Germinal center (tissue), 1 donor: Measurements from ENCODE around the gene FMO3.

Experiments
- DNase-seq: peaks from one replicate; pipeline ENCODE4 v3.0.0; 2012; ENCODE audit warnings: mixed read lengths, low spot score

FMO3 gene

DNA sequence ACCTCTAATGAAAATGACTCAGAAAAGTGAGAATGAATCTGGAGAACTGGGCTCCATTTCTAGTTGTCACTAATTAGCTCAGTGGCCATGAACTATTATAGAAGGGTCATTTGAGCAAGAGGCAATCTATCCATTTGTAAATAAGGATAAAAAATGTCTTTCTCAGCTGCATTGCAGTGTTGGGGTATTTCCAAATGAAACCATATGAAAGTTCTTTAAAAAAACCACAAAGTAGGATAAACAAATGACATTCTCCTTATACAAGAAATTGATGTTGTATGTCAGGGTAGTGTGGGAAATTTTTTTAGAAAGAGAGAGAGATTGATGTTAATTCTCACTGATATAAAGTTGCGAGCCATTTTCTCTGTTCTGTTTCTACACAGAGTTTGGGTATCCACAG is 26.0 kb downstream of the FMO3 start:
- DNase-seq, result no peak

DNA sequence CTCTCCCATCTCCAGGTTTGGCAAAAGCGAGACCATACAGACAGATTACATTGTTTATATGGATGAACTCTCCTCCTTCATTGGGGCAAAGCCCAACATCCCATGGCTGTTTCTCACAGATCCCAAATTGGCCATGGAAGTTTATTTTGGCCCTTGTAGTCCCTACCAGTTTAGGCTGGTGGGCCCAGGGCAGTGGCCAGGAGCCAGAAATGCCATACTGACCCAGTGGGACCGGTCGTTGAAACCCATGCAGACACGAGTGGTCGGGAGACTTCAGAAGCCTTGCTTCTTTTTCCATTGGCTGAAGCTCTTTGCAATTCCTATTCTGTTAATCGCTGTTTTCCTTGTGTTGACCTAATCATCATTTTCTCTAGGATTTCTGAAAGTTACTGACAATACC is 26.4 kb downstream of the FMO3 start:
- DNase-seq, result no peak

DNA sequence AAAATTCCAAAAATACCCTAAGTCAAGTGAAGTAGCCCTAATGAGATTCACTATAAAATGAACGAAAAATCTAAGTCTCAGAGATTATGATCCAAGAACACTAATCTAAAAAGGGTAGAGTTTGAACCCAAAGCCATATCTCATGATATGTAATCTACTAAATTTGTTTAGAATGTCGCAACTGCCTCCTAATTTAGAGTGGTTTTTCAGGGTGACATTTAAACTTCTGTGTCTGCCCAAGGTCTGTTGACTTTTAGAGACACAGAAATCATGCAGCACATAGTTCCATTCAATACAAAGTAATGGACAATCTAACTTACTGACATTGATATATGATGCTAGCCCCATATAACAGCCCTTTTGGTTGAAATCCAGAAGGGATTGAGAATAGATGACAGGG is 28.9 kb downstream of the FMO3 start:
- DNase-seq, result no peak

DNA sequence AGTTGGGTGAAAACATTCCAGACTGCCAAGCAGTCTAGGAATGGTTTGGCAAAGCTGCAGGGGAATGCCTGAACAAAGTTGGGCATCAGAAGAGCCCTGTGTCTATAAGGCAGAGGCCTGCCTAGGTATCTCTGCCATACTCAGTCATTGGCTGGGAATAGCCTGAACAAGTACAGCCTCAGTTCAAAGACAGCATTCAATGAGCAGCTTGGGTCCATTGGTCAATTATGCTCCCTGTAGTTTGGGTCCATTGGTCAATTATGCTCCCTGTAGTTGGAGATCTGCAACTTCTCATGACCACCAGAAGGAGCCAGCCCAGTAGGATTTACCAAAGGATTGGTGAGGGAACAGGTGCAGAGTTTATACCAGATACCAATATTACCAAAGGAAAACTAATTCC is 31.6 kb downstream of the FMO3 start:
- DNase-seq, result no peak

DNA sequence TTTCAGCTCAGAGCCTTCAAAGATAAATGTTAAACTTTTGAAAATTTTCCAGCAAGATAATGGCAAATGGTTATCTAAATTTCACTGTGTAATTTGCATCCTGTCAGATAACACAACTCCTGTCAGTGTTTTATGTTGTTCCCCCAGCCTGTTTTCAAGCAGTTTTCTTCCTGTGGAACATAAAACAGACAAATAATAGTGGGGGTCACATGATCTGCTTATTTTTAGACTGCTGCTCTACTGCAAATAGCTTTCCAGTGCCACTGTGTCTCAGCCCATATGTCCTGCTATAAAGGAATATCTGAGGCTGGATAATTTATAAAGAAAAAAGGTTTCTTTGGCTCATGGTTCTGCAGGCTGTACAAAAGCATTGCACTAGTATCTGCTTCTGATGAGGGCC is 32.2 kb downstream of the FMO3 start:
- no peak for DNase-seq

DNA sequence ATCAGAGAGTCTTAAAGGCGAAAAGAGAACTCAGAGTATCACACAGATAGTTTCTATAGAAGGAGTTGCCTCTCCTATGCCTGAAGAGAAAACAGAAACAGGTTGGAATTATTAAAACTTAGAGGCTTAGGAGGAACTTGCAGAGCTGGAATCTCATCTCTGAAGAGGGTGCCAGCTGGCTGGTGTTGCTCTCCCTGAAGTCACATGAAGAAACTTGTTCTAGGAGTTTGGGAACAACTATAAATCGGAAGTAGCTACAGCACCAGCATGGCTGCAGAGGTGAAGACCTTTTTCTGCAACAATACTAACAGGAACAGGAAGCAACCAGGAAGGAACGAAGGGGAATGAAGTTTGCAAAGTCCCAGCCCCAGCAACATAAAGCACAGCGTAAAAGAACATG is 35.8 kb downstream of the FMO3 start:
- no peak for DNase-seq

DNA sequence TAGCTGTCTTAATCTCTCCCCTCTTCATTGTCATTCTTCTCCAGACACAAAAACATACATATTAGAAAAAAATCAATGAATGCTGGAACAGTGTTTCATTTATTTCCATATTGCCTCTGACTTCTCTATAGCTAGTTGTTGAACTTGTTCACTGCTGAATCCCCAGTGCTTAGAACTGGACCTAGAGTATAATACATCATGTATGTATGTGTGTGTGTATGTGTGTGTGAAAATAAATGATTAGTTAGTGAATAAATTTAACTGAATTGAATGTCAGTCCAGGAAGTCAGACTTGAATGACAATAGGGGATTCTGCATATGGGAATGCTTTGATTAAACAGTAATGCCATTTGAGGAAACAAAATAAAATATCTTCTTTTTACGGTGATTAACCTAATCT is 36.4 kb downstream of the FMO3 start:
- DNase-seq, result no peak

DNA sequence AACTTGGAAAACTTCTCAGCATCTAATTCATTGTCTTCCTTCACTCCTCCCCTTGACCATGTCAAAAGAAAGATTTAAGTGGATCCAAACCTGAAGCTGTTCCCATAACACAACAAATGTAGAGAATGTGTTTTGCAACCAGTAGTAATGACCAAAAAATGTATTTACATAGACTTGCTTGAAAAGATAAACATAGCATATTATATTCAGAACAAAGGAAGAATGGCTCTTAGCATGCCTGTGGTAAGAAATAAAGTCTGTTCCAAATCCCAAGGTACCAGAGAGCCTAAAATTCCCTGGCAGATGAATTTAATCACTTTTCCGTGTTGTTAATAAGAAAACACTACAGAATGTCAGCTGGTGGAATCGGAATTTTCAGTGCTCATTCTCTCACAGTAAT is 36.8 kb downstream of the FMO3 start:
- DNase-seq, result no peak

DNA sequence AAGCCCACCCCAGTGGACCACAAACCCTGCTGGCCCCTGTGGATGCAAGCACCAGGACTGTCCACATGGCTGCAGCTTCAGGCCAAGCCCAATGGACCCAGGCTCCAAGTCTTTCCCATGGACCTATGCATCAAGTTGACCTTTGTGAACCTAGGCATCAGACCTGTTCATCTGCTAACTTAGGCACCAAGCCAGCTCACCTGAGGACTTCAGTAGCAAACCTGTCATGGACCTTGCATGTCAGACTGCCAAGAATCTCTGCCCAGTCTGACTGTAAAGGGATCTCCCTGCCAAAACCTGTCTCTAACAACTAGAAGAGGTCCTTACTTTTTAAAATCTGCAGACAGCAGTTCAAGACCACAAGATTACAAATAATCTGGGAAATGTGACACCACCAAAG is 37.8 kb downstream of the FMO3 start:
- DNase-seq, result no peak

DNA sequence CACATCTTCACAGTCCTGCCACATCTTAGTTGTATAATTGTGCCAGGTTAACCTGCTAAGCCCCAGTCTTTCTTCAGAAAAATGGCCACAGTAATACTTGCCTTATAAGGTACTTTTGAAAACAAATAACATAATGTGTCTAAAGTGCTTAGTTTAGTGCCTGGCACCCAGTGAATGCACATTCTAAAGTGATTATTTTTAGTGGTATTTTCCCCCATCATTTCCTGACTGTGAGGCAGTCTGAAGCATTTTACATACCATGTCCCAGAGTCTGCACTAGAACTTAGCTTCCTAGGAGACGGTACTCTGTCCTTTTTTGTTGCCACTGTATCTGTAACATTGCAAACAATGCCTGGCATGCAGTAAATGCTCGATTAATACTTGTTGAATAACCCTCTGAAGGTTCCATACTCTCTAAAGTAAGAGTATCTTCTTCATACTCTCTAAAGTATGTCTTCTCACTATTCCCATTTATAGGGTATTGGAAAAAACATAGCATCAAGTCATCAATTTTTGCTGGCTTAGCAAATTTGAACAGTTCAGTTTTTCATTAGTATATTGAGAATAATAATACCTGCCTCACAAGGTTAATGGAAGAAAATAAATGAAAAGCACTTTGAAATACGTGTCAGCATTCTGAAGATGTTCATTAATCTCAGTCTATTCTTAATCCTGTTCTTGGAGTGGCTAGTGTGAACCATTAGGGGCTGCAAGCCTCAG is 43.7 kb downstream of the FMO3 start:
- DNase-seq, result no peak

DNA sequence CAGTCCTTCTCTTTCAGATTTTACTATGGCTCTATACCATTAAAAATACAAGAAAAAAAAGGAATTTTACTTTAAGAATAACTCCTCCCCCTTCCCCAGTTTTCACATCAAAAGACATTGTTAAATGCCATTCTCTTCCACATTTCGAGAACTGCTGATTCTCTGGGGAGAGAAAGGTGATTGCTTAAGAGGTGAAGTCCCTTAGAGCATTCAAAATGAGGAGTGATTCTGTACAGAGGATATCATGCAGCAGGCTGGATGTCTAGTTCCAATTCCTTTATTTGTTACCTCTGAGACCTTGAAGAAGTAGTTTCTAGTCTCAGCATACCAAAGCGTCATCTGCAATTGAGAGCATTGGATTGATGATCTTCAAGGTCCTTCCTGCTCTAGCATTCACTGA is 46.9 kb downstream of the FMO3 start:
- DNase-seq, result no peak

DNA sequence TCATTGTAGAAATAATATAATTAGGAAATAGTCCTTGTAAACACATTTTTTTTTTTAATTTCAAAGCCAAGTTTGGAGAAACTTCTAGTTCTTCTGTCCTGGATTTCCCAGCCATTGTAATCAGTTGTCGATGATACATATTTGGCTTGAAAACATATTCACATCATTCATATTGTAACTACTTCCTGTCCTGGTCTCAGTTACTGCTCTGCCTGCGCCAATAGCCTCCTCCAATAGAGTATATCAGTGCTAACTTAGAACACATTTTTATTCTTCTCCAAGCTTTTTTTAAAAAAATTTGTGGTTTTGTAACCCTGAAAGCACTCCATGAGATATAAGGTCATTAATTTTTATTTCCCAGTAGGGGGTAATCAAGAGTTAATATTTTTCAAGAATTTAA is 48.3 kb downstream of the FMO3 start:
- DNase-seq, result no peak

DNA sequence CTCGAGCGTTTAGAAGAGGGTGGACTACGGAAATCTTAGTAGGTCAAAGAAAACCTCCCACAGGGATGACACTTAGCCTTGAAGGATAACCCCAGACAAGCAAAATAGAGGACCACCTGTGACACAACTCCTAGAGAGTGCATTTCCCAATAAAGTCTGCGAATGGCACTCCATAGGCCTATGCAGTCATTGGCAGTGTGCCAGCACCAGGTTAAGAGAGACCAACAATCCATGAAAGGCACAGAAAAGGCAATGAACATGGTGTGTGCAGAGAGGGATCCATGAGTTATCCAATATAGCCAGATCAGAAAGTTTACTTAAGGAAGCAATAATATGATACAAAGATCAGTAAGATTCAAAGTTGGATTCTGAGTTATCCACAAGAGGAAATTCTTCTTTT is 49.2 kb downstream of the FMO3 start:
- no peak for DNase-seq

DNA sequence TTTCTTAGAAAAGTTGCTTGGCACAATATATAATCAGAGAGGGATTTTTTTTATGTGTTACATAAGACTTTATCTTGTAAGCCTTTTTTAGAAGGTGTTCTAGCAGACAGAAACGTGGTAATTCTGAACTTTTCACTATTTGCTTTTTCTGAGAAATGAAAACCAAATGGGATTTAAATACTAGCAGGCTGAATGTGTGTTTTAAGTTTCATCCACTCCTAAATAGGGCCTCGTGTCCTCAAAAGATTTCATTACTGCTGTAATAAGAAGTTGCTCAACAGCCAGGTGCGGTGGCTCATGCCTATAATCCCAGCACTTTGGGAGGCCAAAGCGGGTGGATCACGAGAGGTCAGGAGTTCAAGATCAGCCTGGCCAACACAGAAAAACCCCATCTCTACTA is 49.7 kb downstream of the FMO3 start:
- no peak for DNase-seq

DNA sequence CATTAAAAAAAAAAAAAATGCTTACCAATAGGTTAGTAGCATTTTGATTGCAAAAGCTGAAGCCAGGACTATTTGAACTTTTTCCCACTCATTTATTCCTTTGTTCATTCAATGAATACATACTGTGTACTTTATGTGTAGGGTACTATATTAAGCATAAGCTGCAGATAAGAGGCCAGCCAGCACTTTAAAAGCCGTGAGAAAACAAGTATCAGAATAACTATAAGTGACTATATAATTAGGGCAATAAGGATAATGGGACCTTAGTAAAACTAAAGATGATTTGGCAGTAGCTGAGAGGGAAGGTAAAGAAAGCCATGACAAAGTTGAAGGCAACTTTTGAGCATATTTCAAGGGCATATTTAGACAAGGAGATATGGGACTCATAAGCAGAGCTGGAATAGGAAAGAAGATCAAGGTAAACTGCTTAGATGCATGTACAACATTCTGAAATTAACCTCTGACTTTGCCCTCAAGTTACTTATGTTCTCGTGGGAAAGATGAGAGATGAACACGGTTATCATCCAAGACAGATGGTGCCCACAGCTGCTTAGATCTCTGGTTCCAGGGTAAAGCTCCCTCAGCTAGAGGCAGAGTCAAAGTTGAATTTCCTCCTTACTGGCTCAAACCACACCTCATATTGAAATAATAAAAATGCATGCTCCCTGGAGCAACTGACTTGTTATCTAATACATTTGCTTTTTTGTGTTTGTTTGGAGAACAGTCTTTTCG is 50.4 kb downstream of the FMO3 start:
- no peak for DNase-seq

DNA sequence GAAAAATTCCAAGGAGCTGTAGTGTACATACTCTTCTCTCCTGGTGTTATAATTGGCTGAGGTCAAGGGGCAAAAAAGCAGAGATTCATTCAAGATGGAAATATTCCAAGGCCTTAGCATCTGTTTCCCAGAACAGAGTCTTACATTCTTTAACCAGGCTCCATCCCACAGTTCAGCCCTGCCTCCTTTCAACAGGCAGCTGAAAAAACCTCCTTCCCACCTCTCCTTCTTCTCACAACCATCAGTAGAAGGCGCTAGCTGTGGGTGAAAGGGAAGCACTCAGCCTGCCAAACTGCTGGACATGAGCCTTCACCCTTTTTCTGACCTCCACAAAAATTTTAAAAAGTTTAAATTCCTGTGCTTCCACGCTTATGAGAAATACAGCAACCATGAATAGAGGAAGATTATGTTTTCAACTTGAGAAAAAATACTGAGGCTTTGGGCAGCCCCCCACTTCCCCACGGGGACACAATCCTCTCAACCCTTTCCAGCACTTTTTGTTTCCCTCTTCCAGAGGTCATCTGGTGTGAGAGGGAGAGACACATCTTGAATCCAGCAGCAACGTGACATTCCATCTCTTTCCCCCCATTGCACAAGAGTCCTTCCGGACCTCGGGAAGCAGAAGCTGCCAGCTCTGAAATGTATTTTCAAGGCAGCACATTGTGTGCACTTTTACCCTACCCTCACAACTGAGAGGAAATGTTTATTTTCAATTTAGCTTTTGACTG is 51.1 kb downstream of the FMO3 start:
- no peak for DNase-seq

DNA sequence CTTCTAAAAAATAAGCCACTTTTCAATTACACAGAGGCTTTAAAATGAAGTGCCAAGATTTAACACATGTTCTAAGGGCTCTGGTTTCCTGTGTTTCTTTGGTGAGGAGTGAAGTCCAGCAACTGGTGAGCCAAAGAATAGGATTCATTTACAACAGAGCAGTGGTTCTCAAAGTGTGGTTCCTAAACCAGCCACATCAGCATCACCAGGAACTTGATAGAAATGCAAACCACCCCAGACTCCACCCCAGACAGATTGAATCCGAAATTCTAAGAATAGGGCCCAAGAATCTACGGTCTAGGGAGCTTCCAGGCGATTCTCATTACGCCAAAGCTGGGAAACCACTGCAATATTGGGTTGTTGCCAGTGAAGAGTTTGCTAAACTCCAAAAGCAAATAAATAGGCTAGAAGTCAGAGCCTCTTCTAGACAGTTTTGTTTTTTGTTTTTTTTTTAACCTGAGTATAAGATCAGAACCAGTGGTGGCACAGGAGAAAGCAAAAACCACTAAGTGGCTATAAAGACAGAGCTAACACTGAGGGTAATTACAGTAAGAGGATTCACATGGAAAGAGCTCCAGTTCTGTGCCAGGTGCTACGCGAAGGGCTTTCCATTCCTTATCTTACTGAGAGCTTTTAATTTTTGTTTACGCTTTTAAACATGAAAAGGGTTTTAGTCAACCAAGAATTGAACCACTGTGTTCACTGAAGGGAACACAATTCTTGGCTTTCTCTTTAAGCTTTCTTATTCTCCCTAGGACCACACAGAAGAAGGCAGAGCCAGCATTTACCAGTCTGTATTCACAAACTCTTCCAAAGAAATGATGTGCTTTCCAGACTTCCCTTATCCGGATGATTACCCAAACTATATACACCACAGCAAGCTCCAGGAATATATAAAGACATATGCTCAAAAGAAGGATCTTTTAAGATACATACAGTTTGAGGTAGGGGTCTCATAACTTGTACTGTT is 52.0 kb downstream of the FMO3 start:
- DNase-seq, result no peak

DNA sequence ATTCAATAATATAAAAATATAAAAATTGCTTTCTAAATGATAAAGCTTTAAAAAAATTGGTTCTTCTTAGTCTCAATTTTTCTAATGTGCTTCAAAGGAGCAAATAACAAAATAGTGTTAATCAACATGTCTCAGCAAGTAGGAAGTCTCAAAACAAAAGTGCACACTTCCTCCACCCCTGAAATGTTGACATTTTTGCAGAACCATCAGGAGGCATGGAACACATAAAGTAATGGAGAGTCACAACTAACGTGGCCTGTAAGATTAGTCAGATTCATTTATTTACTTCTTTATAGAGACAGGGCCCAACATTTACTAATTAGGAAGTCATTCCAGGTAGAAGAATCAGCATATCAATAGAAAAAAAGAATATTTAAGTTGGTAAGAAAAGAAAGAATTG is 59.5 kb downstream of the FMO3 start:
- no peak for DNase-seq

DNA sequence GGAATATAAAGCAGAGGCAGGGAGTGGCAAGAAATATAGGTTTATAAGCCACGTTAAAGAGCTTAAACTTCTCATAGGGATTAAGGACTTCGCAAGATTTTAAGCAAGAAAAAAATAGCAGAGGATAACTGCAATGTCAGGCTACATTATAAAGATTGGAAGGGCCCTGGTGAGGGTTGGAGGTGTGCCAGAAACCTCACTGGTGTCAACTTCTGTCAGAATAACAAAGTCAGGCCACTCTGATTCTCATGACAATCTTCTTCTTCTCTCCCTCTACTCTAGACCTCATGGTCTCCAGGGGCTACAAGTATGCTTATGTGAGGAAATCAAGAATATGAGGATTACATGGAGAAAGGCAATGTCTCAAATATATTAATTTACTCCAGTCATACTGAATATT is 61.8 kb downstream of the FMO3 start:
- no peak for DNase-seq

DNA sequence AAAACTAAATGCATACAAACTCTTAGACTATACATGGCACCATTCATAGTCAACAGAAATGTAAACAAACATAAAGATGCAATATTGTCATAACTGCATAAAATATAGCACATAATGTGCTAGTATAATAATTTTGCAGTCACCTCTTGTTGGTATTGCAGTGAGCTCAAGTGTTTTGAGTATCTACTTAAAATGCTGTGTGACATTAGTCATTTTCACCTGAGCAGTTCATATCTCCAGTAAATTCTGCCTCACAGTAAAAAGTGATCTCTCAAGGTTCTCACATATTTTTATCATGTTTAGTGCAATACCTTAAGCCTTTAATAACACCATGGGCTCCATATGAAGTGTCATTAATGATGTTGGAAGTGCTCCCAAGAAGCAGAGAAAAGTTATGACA is 64.8 kb downstream of the FMO3 start:
- DNase-seq, result no peak

DNA sequence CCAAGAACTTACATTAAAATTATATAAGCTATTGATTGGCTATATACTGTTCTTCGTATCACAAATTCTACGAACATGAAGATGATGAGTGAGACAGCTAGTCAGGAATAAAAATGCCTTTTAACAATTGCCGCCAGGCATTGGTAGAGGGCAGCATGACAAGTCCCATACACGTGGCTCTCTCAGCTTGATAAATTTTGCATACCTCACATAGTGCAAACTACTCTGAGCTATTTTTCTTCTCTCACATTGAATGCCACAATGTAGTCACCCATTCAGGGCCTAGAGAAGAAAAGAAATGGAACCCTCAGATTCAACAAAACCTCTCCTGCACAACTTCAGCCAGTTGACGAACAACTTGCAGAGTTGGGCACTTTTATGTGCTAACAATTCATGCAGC is 67.4 kb downstream of the FMO3 start:
- no peak for DNase-seq

DNA sequence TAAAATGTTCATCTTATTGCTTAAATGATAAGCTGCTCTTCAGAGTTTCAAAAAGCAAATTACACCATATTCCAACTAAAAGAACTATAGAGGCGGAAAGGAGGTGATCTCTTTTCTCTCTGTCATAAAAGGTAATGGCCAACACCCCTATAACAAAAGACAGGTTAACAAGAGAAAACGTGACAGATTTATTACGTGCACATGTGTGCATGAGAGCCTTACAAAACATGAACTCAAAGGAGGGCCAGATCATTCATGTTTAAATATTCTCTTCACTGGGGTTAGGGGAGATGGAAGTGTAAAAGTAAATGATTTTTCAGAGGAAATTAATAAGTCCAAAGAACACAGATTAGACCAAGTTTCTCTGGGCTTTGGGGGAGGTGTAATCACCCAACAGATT is 67.8 kb downstream of the FMO3 start:
- no peak for DNase-seq
